ENCODE data around the gene EPGN. TPM values are rescaled to one million over a fixed set of nuclear protein-coding genes. Genes with fewer than 3 reads are reported as not detected.

EPGN gene
- total RNA-seq, 4 donors from 2014 or later: 4.0 to 27.9 (median 16.9) TPM

- TF ChIP-seq POLR2A (IDR thresholded peaks at IDR 0.05) (no peak), CTCF (IDR thresholded peaks at IDR 0.05) (no peak)
- 88 to 97% methylated on average over 1 of the region's 1 CpG for WGBS, 2 donors
- DNase-seq (ENCODE audit: low spot score in 2 of 2): no peak
- H3K4me3 ChIP-seq (ENCODE audit: low read depth, poor library complexity, severe bottlenecking): no peak overlapping the region
- intact Hi-C loops (cut with DNase I; ENCODE audit: low total_unique reads): no loop called here
Measured at GRCh38 chr4:74294681-74295080, 13.6 kb upstream of the EPGN start.

- intact Hi-C loops (cut with DNase I; ENCODE audit: low total_unique reads): no loop called here
- no peak for DNase-seq (ENCODE audit: low spot score in 2 of 2)
- TF ChIP-seq CTCF (IDR thresholded peaks at IDR 0.05) (no peak), POLR2A (IDR thresholded peaks at IDR 0.05) (no peak)
- no peak overlapping the region for H3K4me3 ChIP-seq (ENCODE audit: low read depth, poor library complexity, severe bottlenecking)
- 79 to 83% methylated on average over 1 of the region's 1 CpG for WGBS, 2 donors
Measured at GRCh38 chr4:74297539-74297938, 10.7 kb upstream of the EPGN start.

GRCh38 chr4:74304095-74304625, 4.1 kb upstream of the EPGN start:
- DNase-seq (ENCODE audit: low spot score in 2 of 2): no peak
- intact Hi-C loops (cut with DNase I; ENCODE audit: low total_unique reads): no loop called here
- H3K4me3 ChIP-seq (ENCODE audit: low read depth, poor library complexity, severe bottlenecking): no peak overlapping the region
- WGBS, 2 donors: 77 to 80% methylated on average over 4 of the region's 4 CpGs
- TF ChIP-seq POLR2A (IDR thresholded peaks at IDR 0.05) (no peak), CTCF (IDR thresholded peaks at IDR 0.05) (no peak)

- DNase-seq (ENCODE audit: low spot score in 2 of 2): no peak
- WGBS, 2 donors: 79 to 98% methylated on average over 1 of the region's 1 CpG
- TF ChIP-seq POLR2A (IDR thresholded peaks at IDR 0.05) (no peak), CTCF (IDR thresholded peaks at IDR 0.05) (no peak)
- intact Hi-C loops (cut with DNase I; ENCODE audit: low total_unique reads): no loop called here
- H3K4me3 ChIP-seq (ENCODE audit: low read depth, poor library complexity, severe bottlenecking): no peak overlapping the region
Measured at GRCh38 chr4:74305000-74305399, 3.3 kb upstream of the EPGN start.

- TF ChIP-seq POLR2A (IDR thresholded peaks at IDR 0.05): no peak
- TF ChIP-seq CTCF (IDR thresholded peaks at IDR 0.05): no peak
- 64 to 77% methylated on average over 1 of the region's 1 CpG for WGBS, 2 donors
- intact Hi-C loops (cut with DNase I; ENCODE audit: low total_unique reads): no loop called here
- DNase-seq (ENCODE audit: low spot score in 2 of 2): no peak
- no peak overlapping the region for H3K4me3 ChIP-seq (ENCODE audit: low read depth, poor library complexity, severe bottlenecking)
Measured at GRCh38 chr4:74307170-74307569, 1.1 kb upstream of the EPGN start.

- intact Hi-C loops (cut with DNase I; ENCODE audit: low total_unique reads): no loop called here
Measured at GRCh38 chr4:74309223-74309622, 953 bp downstream of the EPGN start.

More at GRCh38 chr4:74309223-74309622, 953 bp downstream of the EPGN start:
- H3K4me3 ChIP-seq (ENCODE audit: low read depth, poor library complexity, severe bottlenecking): no peak overlapping the region
- DNase-seq (ENCODE audit: low spot score in 2 of 2): no peak
- TF ChIP-seq POLR2A (IDR thresholded peaks at IDR 0.05) (no peak), CTCF (IDR thresholded peaks at IDR 0.05) (no peak)

All from lower leg skin (tissue), 4 donors.